Caco-2 (cell line): ENCODE data around the gene NR4A3. TPM values are rescaled to one million over a fixed set of nuclear protein-coding genes. Genes with fewer than 3 reads are reported as not detected.
A peak's percentile ranks its signal among the peaks of the same experiment; 100 is the strongest.

Experiments used
- BruUV-seq: library from RNA; stranded (reverse); fragments of 400-500 nt; replicated peaks from 2 replicates; lab custom pipeline; 2021; lab: Mats Ljungman, UMichigan
- CTCF ChIA-PET: fragments of 300-600 bp; sonication (Branson Sonifier 250); formaldehyde crosslinking; loops from one replicate; lab custom pipeline; 2022; ENCODE audit warnings: antibody characterized with exemption; lab: Charles Lee
- POLR2A ChIA-PET: fragments of 300-600 bp; sonication (Branson Sonifier 250); formaldehyde crosslinking; loops from one replicate; lab custom pipeline; 2022; ENCODE audit warnings: antibody characterized with exemption; lab: Charles Lee
- DNase-seq, 2 experiments: peaks; one replicate each; pipeline versions ENCODE4 v3.0.0 to v3.0.0-alpha.2; 2020 to 2022
- H3K27me3 ChIP-seq: replicated peaks from 2 replicates; pipeline ENCODE4 v1.6.0; 2011; ENCODE audit warnings: low read length; ENCODE audit not compliant: control insufficient read depth, insufficient read depth
- H3K36me3 ChIP-seq: 2 replicates; pipeline ENCODE4 v1.5.1; 2011; ENCODE audit warnings: low read length; ENCODE audit not compliant: control insufficient read depth, insufficient read depth
- H3K4me1 ChIP-seq: fragments of 250-450 bp; sonication (Bioruptor Pico); 2 replicates; pipeline ENCODE4 v1.5.1; 2020; ENCODE audit warnings: mild to moderate bottlenecking
- H3K4me3 ChIP-seq: 2 replicates; pipeline ENCODE4 v1.5.1; 2011; ENCODE audit warnings: low read depth, mild to moderate bottlenecking, control low read depth, low read length
- H3K9me3 ChIP-seq: fragments of 250-450 bp; sonication (Bioruptor Pico); 2 replicates; pipeline ENCODE4 v1.5.1; 2020; ENCODE audit warnings: mild to moderate bottlenecking, moderate library complexity
- H3K27ac Mint-ChIP-seq: one replicate; pipeline ENCODE4 v1.8.0; 2022; ENCODE audit warnings: mixed read lengths; ENCODE audit not compliant: unreplicated experiment
- H3K27me3 Mint-ChIP-seq: one replicate; pipeline ENCODE4 v1.8.0; 2022; ENCODE audit warnings: mixed read lengths; ENCODE audit not compliant: insufficient read depth, unreplicated experiment
- H3K36me3 Mint-ChIP-seq: one replicate; pipeline ENCODE4 v1.8.0; 2022; ENCODE audit warnings: mild to moderate bottlenecking, mixed read lengths; ENCODE audit not compliant: insufficient read depth, unreplicated experiment
- H3K4me1 Mint-ChIP-seq: one replicate; pipeline ENCODE4 v1.8.0; 2022; ENCODE audit warnings: low read depth, mixed read lengths; ENCODE audit not compliant: unreplicated experiment
- H3K4me3 Mint-ChIP-seq: one replicate; pipeline ENCODE4 v1.8.0; 2022; ENCODE audit warnings: mild to moderate bottlenecking, moderate library complexity, mixed read lengths; ENCODE audit not compliant: unreplicated experiment
- H3K9me3 Mint-ChIP-seq: one replicate; pipeline ENCODE4 v1.8.0; 2022; ENCODE audit warnings: mixed read lengths; ENCODE audit not compliant: unreplicated experiment
- CTCF ChIP-seq, 2 experiments: fragments of 200-600 bp in 1 of 2; IDR thresholded peaks; 1 replicate in 1 of 2; 2 replicates in 1 of 2; pipeline versions ENCODE4 v1.5.1 to v1.8.0; 2011 to 2022; ENCODE audit warnings: antibody characterized with exemption in 1 of 2, control low read depth in 1 of 2, inconsistent platforms in 1 of 2, low read depth in 1 of 2, low read length in 1 of 2, mild to moderate bottlenecking in 1 of 2, moderate library complexity in 1 of 2; ENCODE audit not compliant: insufficient read depth in 1 of 2, severe bottlenecking in 1 of 2, unreplicated experiment in 1 of 2
- intact Hi-C: fragments of 100-400 bp; cut with micrococcal nuclease; formaldehyde crosslinking; loops from one replicate; pipeline ENCODE4 v1.10.0; 2022; ENCODE audit not compliant: unreplicated experiment
- total RNA-seq: library from RNA; stranded (reverse); gene quantifications from 2 replicates; pipeline ENCODE4 v1.2.3, GENCODE V29; 2022

NR4A3 gene
- total RNA-seq, 1 experiment from 2014 or later: 0.39 TPM

DNA sequence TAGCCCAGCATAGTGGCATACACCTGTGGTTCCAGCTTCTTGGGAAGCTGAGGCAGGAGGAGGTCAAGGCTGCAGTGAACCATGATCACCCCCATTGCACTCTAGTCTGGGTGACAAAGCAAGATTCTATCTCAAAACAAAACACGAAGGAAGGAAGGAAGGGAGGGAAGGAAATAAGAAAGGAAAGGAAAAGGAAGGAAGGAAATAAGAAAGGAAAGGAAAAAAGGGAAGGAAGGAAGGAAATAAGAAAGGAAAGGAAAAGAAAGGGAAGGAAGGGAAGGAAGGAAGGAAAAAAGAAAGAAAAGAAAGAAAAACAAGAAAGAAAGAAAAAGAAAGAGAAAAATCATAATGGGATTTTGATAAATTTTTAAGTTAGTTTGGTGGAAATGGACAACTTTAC lies 81.7 kb downstream of the NR4A3 start:
- no peak for TF ChIP-seq CTCF (IDR thresholded peaks at IDR 0.05; ENCODE audit: insufficient read depth in 1 of 2, low read depth in 1 of 2, low read length in 1 of 2, severe bottlenecking in 1 of 2, unreplicated experiment in 1 of 2)
- H3K9me3 ChIP-seq: no peaks in the 10 kb centered on the region
- H3K4me1 ChIP-seq: peaks cover 10% of the 10 kb centered on the region
- no peak for DNase-seq
- H3K27me3 Mint-ChIP-seq: peaks cover 5% of the 10 kb centered on the region
- BruUV-seq: no TSS peak
- H3K9me3 Mint-ChIP-seq: no peaks in the 10 kb centered on the region
- H3K27me3 ChIP-seq: no peaks in the 10 kb centered on the region
- no peaks in the 10 kb centered on the region for H3K36me3 ChIP-seq
- ChIA-PET POLR2A (no interaction called here), CTCF (no interaction called here)
- no peak overlapping the region for H3K4me3 Mint-ChIP-seq
- H3K4me3 ChIP-seq: no peak overlapping the region
- peaks cover 7% of the 10 kb centered on the region for H3K36me3 Mint-ChIP-seq
- no peak overlapping the region for H3K27ac Mint-ChIP-seq
- intact Hi-C loops: no loop called here
- H3K4me1 Mint-ChIP-seq: peaks cover 9% of the 10 kb centered on the region

- peak overlapping the region; percentile 76 for H3K4me3 Mint-ChIP-seq
- H3K4me1 Mint-ChIP-seq: peaks cover 18% of the 10 kb centered on the region
- H3K27me3 ChIP-seq: no peaks in the 10 kb centered on the region
- POLR2A ChIA-PET: interaction anchor here (1.1 kb wide), 1 partner anchor 84 kb away, joined by 3 read pairs; the partner anchor contains the start of gene NR4A3
- H3K27me3 Mint-ChIP-seq: peaks cover 2% of the 10 kb centered on the region
- CTCF ChIA-PET: no interaction called here
- TSS peak; percentile 81 for BruUV-seq
- H3K9me3 ChIP-seq: no peaks in the 10 kb centered on the region
- peak overlapping the region; percentile 89 for H3K4me3 ChIP-seq
- H3K36me3 Mint-ChIP-seq: peaks cover 7% of the 10 kb centered on the region
- H3K27ac Mint-ChIP-seq: peak overlapping the region; percentile 70
- peak in 1 of 2 experiments; percentile 35 for DNase-seq
- no peaks in the 10 kb centered on the region for H3K9me3 Mint-ChIP-seq
- H3K4me1 ChIP-seq: peaks cover 10% of the 10 kb centered on the region
- no peak for TF ChIP-seq CTCF (IDR thresholded peaks at IDR 0.05; ENCODE audit: insufficient read depth in 1 of 2, low read depth in 1 of 2, low read length in 1 of 2, severe bottlenecking in 1 of 2, unreplicated experiment in 1 of 2)
- intact Hi-C loops: loop anchor here (1.0 to 5.0 kb wide), 3 partner anchors 85 to 193 kb away; partner anchors contain the start of genes ERP44, INVS and NR4A3
- no peaks in the 10 kb centered on the region for H3K36me3 ChIP-seq
These were observed 84.2 kb downstream of the NR4A3 start for GRCh38 chr9:99905833-99906402.

DNA sequence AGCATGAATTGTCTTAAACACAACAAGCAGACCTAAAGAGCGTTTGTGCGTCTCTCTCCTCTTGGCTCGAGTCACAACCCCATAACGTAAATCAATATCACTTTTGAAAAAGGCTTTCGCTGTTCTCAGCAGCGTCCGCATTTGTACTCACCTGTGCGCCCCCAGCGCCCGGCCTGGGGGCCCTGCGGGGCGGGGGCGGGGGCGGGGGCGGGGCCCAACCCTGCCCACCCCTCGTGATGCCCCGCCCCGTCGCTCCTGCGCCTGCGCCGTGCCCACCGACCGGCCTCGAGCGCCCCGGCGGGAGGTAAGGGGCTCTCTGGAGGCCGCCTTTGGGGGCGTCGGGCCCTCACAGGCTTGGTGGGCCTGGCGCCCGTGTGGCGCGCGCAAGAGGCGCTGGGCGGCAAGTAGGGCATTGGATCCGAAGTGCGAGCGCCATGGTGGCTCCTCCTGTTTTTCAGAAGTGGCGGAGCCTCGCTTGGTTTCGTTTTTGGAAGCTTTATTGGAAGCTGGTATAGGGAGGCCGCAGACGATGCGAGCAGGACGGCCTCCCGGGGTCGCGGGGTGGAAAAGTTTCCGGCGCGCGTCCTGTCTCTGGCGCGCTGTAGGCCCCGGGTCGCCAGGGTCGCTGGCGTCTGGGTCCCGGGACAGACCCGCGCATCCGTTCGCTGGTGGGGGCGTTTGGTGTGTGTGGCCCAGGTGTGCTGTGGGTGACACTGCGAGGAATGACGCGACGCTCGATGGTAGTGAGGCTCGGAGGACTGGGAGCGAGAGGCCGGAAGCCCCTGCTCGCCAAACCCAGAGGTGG lies 84.9 kb downstream of the NR4A3 start, which contains the start of gene STX17:
TSS of gene STX17 (plus strand) at position 252 of the 805 bp plus-strand sequence. CDS start 8,586 bp downstream, outside the sequence.
- H3K9me3 Mint-ChIP-seq: no peaks in the 10 kb centered on the region
- peaks cover 7% of the 10 kb centered on the region for H3K36me3 Mint-ChIP-seq
- H3K4me1 ChIP-seq: peaks cover 10% of the 10 kb centered on the region
- H3K36me3 ChIP-seq: no peaks in the 10 kb centered on the region
- H3K27me3 Mint-ChIP-seq: peaks cover 2% of the 10 kb centered on the region
- peaks cover 18% of the 10 kb centered on the region for H3K4me1 Mint-ChIP-seq
- H3K9me3 ChIP-seq: no peaks in the 10 kb centered on the region
- TF ChIP-seq CTCF (IDR thresholded peaks at IDR 0.05; ENCODE audit: insufficient read depth in 1 of 2, low read depth in 1 of 2, low read length in 1 of 2, severe bottlenecking in 1 of 2, unreplicated experiment in 1 of 2): no peak
- intact Hi-C loops: loop anchor here (1.0 to 5.0 kb wide), 3 partner anchors 85 to 192 kb away; partner anchors contain the start of genes ERP44, INVS and NR4A3
- no peaks in the 10 kb centered on the region for H3K27me3 ChIP-seq
- POLR2A ChIA-PET: interaction anchor here (0.6 to 1.1 kb wide), 3 partner anchors 9 to 94 kb away, joined by 3 read pairs; partner anchors contain the start of gene NR4A3
- no TSS peak for BruUV-seq
- CTCF ChIA-PET: interaction anchor here (0.6 to 1.0 kb wide), 3 partner anchors 41 to 82 kb away, joined by 3 to 6 read pairs (median 4); no protein-coding TSS in a partner anchor
- peak; percentile 80 to 88 for DNase-seq
- peak within 1 kb of the TSS; percentile 89 for H3K4me3 ChIP-seq
- H3K4me3 Mint-ChIP-seq: peak within 1 kb of the TSS; percentile 76
- H3K27ac Mint-ChIP-seq: peak within 1 kb of the TSS; percentile 70
